Head of caudate nucleus (tissue), 42 donors: ENCODE data around the gene IGFL2.
"Not testable (repeated sequence)": the region's sequence is repeated elsewhere in the genome, so short reads cannot be mapped to it uniquely, and the experiment has no call there.

Source experiments
- DNase-seq, 42 donors: peaks; one replicate each; pipeline versions ENCODE4 v3.0.0 to v3.0.0-alpha.2; 2020 to 2021; ENCODE audit warnings: mixed read lengths in 7 of 42
- intact Hi-C: fragments of 100-400 bp; cut with DNase I; formaldehyde crosslinking; loops from one replicate; pipeline ENCODE4 v1.15.0; 2022

The IGFL2 gene

DNA sequence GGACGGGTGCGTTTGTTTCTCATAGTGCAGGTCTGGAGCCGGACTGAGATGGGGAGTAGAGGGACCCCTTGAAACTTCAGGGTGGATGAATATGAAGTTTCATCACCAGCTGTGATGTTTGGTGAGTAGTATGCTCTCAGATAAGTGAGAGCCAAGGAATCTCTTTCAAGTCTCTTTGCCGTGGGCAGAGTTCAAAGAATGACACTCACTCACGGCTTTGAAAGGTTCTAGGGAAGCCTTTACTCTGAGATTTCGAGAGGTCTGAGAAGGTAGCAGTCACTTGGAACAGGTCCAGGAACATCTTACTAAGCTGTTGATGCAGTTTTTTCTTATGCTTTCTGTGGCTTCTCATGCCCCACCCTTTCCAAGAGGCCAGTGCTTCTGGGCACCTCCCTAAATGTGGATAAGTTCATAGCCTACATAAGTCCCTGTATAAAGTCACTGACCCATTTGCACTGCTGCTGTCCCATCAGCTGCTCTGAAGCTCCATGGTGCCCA, at the start of gene IGFL2:
IGFL2 (plus strand) TSS at position 448 of the 498 bp plus-strand sequence; CDS start at position 489, 41 bp downstream.
- intact Hi-C loops = no loop called here
- DNase-seq = no peak

DNA sequence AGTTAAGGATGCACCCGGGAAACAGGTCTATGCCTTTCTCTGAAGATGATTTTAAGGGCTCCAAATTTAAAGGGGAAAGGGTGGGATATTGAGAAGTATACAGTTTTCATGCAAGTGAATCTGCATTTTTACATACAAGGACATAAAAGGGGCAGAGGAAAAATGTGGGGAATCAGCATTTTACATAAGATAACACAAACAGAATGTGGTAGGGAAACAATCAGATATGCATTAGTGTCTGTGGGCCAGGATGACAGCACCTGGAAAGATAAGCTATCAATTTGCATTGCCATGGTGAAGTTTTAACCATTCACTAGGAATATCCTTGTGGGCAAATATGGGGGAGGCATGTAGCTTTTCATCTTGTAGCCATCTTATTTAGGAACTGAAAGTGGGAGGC, 47.7 kb upstream of the IGFL2 start:
- intact Hi-C loops = no loop called here
- no peak for DNase-seq

DNA sequence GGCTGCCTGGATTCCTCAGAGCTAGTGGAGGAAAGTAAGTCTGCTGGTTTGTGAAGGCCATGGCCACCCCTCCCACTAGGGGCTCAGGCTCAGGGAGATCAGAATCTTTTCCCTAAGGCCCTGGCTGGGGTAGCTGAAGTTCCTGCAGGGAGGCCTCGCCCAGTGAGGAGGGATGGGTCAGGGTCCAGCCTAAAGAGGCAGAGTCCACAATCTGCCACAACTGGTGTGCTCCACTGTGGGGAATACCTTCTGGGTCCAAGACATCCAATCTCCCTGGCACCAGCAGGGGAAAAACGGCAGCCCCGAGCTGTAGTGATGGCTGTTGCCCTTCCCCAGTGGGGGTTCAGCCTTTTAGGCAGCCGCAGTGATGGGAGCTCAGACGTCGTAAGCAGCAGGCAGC, 46.7 kb upstream of the IGFL2 start:
- intact Hi-C loops = no loop called here
- no peak for DNase-seq

DNA sequence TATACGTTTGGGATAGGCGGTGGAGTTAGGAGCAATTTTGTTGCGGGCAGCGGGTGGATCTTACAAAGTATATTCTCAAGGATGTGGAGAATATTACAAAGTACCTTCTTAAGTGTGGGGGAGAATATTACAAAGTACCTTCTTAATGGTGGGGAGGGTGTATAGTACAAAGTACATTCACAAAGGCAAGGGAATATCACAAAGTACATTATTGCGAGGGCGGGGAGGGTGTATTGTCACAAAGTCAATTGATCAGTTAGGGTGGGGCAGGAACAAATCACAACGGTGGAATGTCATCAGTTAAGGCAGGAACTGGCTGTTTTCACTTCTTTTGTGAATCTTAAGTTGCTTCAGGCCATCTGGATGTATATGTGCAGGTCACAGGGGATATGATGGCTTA, 45.7 kb upstream of the IGFL2 start:
- intact Hi-C loops, DNase-seq: not testable (repeated sequence)

DNA sequence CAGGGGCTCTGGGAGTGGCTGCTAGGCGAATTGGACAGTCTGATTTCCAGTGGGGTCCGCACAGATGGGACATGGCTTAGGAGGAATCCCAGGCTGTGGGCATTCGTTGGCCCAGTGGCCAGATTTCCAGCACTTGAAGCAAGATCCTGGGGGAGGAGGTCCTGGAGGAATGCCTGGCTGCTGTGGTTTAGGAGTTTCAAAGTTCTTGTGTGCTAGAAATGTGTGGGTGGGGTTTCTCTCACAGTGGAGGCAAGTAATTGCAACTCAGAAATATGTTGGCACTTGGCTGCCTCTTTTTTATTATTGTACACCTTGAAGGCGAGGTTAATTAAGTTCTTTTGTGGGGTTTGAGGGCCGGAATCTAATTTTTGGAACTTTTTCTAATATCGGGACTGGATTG, 40.7 kb upstream of the IGFL2 start:
- DNase-seq = peak in 6 of 42 donors; percentile 9 to 54 (median 24)
- intact Hi-C loops = no loop called here

DNA sequence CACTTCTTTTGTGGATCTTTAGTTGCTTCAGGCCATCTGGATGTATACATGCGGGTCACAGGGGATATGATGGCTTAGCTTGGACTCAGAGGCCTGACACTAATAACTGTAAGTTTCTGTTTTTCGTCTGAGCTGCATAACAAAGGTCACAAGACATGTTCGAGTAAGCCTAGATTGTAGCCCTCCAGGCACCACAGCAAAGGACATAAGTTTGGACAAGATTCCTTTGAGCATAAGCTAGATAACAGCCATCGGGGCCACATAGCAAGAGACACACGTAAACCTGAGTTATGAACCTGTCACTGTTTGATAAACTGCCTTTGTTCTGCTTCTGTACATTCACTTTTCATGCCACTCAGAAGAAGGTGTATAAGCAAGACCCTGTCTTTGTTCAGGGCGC, 38.2 kb upstream of the IGFL2 start:
- intact Hi-C loops = no loop called here

DNA sequence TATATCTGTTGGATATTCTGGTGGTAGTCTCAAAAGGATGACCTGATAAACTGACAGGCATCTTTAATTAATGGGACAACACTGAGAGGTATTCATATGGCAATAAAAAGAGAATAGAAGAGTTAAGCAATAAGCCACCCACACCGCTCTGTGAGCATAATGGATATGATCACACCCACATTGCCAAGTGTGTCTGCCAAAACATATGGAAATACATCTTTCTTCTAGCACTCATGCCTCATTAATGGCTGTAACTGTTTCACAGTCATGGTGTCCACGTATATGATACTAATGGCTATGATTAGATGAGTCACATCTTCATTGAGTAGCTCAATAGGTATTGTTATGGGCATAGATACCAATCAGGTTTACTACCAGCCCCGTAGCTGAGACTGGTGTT, 36.7 kb upstream of the IGFL2 start:
- peak in 10 of 42 donors; percentile 13 to 68 (median 22) for DNase-seq
- intact Hi-C loops = no loop called here

More for the DNA sequence above, 38.2 kb upstream of the IGFL2 start:
- DNase-seq = no peak

DNA sequence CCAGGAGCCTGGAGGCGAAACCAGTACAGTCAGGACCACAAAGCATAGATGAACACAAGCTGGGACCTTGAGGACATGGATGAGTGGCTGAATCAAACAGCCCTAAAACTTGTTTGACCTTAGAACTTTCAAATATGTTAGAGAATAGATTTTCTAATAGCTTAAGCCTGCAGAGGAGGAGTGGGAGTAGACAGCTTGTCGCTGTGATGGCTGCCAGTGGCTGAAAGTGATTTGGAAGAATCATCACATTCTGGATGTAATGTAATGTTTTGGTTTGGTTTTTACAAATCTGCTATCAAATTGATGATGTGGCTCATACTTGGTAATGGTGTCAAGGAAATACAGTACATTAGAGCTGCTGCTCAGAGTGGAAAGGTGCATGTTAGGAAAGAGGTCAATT, 35.5 kb upstream of the IGFL2 start:
- peak in 18 of 42 donors; percentile 10 to 71 (median 26) for DNase-seq
- intact Hi-C loops = no loop called here

DNA sequence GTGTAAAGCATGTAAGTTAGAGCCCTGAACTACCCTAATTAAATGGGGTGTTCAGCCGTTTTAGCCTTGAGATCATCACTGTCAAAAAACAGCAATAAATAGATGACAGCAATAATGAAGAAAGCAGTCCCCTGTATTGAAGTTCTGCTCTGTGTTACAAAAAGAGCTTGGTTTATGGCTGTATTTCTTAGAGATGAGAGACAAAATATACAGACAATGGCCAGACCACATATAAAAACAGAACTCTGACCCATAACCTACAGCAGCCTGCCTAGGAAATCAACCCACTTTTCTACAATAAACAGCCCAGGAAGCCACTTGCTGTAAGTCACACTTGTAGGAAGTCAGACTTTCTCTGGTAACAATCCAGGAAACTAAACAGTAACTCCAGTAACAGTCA, 34.3 kb upstream of the IGFL2 start:
- DNase-seq = no peak
- intact Hi-C loops = no loop called here

DNA sequence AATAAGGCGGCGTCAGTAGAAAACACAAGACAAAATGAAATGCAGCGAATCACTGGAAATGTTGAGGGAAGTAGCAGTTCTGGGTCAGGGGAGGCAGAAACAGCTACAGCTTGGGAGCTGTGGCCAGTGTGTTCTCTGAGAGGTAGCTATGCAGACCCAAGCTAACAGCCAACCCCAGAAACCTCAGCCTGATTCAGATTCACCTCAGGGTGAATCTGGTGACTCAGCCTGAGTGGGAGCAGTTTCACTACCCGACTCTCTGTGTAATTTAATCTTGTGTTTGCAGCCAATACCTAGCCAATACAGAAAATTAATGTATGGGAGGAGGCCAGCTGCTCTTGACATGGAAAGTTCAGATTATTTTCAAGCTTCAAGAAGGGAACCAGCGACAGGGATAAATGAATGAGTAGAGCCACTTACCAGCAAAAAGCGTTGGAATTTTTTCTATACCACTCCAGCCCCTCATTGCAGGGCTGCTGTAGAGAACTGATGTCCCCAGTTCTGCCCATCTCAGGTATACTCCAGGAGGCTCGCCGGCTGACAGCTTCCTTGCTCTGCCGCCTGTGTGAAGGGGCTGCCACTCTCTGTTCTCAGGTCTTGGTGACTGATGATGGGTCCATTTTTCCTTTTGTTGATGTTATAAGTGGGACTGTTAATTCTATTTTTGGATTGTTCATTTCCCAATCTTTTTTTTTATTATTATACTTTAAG, 32.5 kb upstream of the IGFL2 start:
- DNase-seq = peak in 25 of 42 donors; percentile 8 to 72 (median 29)
- intact Hi-C loops = no loop called here

DNA sequence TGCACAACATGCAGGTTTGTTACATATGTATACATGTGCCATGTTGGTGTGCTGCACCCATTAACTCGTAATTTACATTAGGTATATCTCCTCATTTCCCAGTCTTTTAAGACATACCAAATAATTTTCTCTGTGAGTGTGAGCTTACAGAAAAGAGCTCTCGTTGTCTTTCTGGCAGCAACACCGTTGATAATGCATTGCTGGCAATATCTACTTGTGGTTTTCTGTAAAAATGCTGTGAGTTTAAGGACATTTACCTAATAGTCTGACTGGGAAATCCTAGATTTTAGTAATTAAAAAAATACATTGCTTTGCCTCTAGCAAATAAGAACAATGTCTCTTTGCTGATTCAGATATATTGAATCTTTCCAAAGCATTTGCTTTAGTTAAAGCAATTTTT, 31.9 kb upstream of the IGFL2 start:
- DNase-seq = no peak
- intact Hi-C loops = no loop called here

DNA sequence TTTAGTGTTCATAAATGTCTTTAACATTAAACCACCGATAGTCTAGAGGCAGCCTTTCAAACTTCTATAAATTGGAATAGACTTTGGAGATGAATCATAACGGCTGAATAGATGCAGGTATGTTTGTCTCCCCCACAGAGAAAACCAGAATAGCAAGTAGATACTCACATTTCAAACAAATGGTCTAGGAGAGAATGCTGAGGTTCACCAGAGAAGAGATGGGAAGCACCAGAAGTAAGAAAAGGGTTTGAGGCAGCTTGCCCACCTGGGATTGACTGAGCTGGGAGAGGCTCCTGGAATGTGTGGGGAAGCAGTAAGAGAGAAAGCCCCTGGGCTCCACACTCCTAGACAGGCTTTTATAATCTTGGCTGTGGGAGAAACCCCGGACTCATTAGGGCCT, 29.9 kb upstream of the IGFL2 start:
- intact Hi-C loops = no loop called here

DNA sequence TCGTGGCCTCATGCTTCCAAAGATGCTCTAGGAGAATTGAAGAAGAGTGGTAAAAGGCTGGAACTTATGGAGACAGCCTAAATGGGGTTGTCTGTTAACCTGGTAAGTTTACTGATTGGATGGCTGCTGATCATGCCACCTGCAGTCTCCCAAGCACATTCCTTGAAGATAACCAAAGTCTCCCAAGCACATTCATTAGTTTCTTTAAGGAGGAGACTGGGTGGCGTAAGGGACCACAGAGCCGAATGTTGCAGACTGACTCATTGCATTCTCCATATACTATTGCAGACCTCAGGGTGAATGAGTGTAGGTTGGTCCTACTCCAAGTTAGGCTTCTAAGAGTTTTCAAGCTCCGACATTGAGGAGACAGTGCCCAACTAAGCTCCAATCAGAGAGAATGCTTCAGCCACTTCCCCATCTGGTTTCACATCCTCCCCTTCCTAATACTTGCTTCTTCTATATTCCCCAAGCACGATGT, 23.4 kb upstream of the IGFL2 start, which contains the start of gene IGFL3:
IGFL3 (minus strand) TSS at position 51 of the 478 bp plus-strand sequence; CDS start at position 12, 39 bp downstream.
- intact Hi-C loops = no loop called here
- DNase-seq = peak in 1 of 42 donors; percentile 11

More for the DNA sequence above, 29.9 kb upstream of the IGFL2 start:
- no peak for DNase-seq

DNA sequence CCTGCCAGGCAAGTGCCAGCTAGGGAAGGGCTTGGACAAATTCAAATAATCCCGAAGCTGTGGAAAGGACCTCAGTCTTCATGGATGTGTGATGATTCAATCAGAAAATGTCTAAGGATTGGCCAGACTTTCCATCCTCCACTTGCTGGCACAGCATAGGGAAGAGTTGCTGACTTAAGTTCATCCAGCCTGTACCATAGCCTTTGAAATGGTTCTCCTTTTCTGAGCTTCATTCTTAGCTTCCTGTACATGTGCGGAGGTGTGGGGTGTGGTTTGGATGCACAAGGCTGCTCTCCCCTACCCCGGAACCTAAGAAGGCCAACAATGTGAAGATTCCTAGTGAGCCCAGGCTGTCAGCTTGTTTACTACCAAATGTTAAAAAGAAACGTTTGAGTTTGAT, 22.6 kb upstream of the IGFL2 start:
- DNase-seq = no peak
- intact Hi-C loops = no loop called here

DNA sequence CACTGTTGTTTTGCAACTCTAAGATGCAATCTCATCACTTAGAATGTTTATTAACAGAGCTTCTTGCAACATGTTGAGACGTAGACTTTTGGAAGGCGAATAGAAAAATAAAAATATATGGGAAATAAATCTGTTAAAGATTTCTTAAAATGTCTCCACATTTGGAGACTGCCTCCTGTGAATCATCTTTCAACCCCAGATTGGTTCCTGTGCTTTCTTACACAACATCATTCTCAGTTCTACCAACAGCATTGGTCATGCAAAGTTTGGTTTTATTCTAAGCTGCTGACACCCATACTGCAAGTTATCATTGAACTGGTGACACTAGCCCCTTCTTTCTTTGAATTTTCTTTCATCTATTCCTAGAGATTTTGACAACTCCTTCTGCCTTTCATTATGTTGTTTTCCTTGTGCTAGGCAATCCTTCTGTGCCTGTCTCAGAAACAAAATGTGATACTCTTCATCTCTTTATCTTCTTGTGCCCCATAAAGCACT, 21.9 kb upstream of the IGFL2 start:
- intact Hi-C loops = no loop called here
- DNase-seq = no peak

DNA sequence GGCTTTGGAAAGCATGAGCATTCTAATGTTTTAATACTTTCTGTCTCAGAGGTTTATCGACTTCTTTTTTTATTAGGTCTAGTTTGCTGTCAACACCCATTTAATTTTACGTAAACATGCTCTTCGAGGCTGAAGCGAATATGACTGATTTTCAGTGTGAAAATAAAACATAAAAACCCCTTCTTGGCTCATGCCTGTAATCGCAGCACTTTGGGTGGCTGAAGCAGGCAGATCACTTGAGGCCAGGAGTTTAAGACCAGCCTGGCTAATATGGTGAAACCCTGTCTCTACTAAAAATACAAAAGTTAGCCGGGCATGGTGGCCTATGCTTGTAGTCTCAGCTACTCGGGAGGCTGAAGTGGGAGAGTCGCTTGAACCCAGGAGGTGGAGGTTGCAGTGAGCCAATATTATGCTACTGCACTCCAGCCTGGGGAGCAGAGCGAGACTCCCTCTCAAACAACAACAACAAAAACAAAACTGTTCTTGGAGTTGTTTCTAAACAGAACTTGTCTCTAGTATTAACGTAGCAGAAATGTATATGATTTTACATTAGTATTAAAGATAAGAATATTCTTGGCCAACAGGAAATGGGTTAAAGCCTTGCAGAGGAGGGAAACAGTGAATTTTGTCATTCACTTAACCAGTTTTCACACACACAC, 16.4 kb upstream of the IGFL2 start:
- DNase-seq = no peak
- intact Hi-C loops = no loop called here

DNA sequence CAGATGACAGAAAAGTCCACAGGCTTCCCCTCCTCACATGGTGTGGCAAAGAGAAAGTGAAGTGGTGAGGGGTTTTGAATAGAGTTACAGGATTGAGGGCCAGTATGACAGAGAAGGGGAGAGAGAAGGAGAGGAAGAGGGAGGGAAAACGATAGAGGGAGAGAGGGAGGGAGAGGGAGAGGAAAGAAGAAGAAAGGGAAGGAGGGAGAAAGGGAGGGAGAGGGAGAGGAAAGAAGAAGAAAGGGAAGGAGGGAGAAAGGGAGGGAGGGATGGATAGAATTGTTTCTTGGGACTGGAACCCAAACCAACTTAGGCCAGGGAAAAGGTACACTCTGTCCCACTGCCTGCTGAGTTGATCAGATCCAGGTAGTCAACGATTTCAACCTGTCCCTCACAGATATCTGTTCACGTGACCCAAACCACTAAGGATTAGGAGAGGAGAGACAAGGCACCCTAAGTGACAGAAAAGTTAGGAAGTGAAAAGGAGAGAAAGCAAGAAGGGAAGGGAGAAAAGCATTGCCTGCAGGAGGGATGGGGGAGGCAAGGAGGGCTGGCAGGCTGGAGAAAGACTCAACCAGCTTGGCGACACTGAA, 15.4 kb upstream of the IGFL2 start:
- no peak for DNase-seq
- intact Hi-C loops = no loop called here

DNA sequence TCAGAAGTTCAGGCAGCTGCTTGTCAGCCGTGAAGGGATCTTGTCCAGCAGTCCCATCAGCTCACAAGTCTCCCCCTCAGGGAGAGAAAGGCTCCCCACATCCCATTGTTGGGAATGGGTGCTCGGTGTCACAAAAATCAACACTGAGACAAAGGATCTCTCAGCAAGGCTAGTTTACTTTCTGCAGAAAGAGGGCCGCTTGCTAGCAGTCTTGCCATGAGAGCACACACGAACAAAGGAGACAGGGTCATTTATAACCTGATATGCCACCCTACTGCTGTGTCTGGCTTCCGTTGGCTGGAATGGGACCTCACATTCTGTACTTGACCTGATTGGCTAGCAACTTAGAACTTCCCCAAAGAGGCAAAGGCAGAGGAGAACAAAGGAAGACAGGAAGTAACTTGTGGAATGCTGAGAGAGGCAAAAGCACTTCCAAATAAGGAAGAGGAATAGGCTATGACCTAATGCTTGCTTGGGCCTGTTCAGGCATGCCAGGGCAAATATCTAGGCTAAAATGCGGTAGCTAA, 14.9 kb upstream of the IGFL2 start:
- DNase-seq = peak in 12 of 42 donors; percentile 11 to 51 (median 26)
- intact Hi-C loops = no loop called here

DNA sequence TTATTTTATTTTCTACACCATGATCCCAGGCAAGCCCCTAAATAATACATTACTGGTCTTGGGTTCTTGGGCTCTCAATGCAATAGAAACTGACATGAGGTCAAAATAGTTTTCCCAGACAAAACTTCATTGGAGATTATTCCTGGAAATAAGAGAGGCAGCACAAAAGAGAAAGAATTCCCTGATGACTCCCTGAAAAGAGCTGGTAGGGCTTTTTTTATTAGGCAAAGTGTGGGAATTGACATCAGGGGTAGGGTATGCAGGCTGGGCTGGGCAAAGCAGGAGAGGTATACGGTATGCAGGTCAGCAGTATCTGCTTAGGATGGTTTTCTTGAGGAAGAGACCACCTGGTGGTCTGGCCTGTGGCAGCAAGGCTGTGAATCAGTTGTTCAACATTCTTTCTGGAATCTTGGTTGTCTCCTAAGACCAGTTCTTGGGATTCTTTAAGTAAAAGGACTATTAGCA, 14.2 kb upstream of the IGFL2 start:
- intact Hi-C loops = no loop called here
- no peak for DNase-seq
